ENCODE data around the gene ATF2. TPM values are rescaled to one million over a fixed set of nuclear protein-coding genes. Genes with fewer than 3 reads are reported as not detected.
A peak's percentile ranks its signal among the peaks of the same experiment; 100 is the strongest.

The ATF2 gene
- total RNA-seq, 1 donor from 2014 or later, result 40.5 TPM

- Histone ChIP-seq H3K27ac (no peak overlapping the region), H3K4me1 (no peaks in the 10 kb centered on the region), H3K9me3 (no peaks in the 10 kb centered on the region), H3K4me3 (no peak overlapping the region), H3K36me3 (no peaks in the 10 kb centered on the region), H3K27me3 (no peaks in the 10 kb centered on the region)
- no peak for DNase-seq (ENCODE audit: extremely low spot score in 2 of 2)
- intact Hi-C loops (cut with DNase I), result no loop called here
- peak; percentile 15 to 38 (median 28) for TF ChIP-seq CTCF (IDR thresholded peaks at IDR 0.05)
- no peak for TF ChIP-seq POLR2AphosphoS5 (IDR thresholded peaks at IDR 0.05; ENCODE audit: insufficient read depth in 1 of 2, low read depth in 1 of 2)
These were observed 131.4 kb downstream of the ATF2 start for GRCh38 chr2:175036582-175037018.

- no peaks in the 10 kb centered on the region for H3K4me1 ChIP-seq
- H3K4me3 ChIP-seq, result no peak overlapping the region
- DNase-seq (ENCODE audit: extremely low spot score in 2 of 2), result no peak
- TF ChIP-seq POLR2AphosphoS5 (IDR thresholded peaks at IDR 0.05; ENCODE audit: insufficient read depth in 1 of 2, low read depth in 1 of 2) (no peak), POLR2A (IDR thresholded peaks at IDR 0.05) (no peak), CTCF (IDR thresholded peaks at IDR 0.05) (no peak)
- no peaks in the 10 kb centered on the region for H3K36me3 ChIP-seq
- no peak overlapping the region for H3K27ac ChIP-seq
- no peaks in the 10 kb centered on the region for H3K27me3 ChIP-seq
- intact Hi-C loops (cut with DNase I), result no loop called here
- no peaks in the 10 kb centered on the region for H3K9me3 ChIP-seq
These were observed 132.2 kb downstream of the ATF2 start for GRCh38 chr2:175035806-175036205.

DNA sequence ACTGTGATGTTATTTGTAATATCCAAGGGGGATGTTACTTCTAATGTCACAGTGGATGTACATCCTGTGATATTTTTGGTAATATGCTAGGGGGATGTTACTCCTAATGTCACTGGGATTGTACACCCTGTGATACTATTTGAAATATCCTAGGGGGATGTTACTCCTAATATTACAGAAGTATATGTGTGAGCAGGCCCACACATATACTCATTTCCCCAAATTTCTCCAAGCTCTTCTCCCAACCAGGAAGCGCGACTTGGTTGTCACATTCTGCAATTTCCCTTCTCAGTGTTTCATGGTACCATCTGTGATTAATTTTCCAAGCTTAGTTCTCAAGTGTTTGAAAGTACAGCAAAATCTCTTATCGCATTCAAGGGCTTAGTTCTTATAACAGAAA is 133.3 kb downstream of the ATF2 start:
- Histone ChIP-seq H3K4me3 (no peak overlapping the region), H3K27me3 (no peaks in the 10 kb centered on the region), H3K27ac (no peak overlapping the region), H3K9me3 (no peaks in the 10 kb centered on the region), H3K4me1 (no peaks in the 10 kb centered on the region), H3K36me3 (no peaks in the 10 kb centered on the region)
- intact Hi-C loops (cut with DNase I), result no loop called here
- no peak for DNase-seq (ENCODE audit: extremely low spot score in 2 of 2)
- TF ChIP-seq CTCF (IDR thresholded peaks at IDR 0.05) (no peak), POLR2AphosphoS5 (IDR thresholded peaks at IDR 0.05; ENCODE audit: insufficient read depth in 1 of 2, low read depth in 1 of 2) (no peak), POLR2A (IDR thresholded peaks at IDR 0.05) (no peak)

DNA sequence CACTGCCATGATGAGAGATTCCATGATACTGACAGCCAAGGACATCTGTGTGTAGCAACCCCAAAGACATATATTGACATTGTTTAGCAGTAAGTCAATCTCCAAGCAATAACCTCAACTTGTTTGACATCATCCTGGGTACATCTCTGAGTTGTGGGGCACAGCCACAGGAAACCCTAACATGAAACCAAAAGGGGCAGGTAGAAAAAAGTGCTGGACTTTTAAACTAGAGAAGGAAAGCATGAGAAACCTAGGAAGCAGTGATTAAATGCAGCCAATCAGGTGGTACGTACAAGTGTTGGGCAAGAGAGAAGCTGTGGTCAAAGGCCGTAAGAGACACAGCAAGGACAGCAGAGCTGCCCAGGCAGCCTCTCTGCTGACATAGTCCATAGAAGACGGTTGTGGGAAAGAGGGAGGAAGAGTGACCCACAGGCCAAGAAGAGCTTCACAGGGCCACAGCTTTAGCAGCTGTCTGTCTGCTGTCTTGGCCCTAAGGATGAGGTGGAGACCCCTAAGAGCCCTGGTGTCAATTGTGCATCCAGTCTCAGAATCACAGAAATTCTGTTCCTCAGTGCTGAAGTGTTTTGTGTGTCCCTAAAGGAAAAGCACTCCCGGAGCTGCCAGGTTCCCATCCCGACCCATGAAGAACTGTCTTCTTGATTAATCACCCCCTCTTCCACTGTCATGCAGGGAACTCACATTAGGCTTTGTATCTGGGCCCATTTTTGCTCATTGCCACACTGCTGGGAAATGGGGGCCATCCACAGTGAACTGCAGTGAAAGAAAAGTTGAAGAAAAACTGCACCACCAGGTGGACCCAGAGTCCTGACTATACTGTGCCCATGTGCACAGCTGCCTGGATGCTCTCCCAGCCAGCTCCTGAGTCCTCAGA is 137.4 kb downstream of the ATF2 start:
- Histone ChIP-seq H3K9me3 (no peaks in the 10 kb centered on the region), H3K27ac (peak overlapping the region; percentile 25), H3K4me3 (no peak overlapping the region), H3K36me3 (no peaks in the 10 kb centered on the region), H3K4me1 (no peaks in the 10 kb centered on the region), H3K27me3 (no peaks in the 10 kb centered on the region)
- intact Hi-C loops (cut with DNase I), result no loop called here
- TF ChIP-seq POLR2AphosphoS5 (IDR thresholded peaks at IDR 0.05; ENCODE audit: insufficient read depth in 1 of 2, low read depth in 1 of 2) (no peak), POLR2A (IDR thresholded peaks at IDR 0.05) (no peak), CTCF (IDR thresholded peaks at IDR 0.05) (peak in 2 of 3 experiments; percentile 12 to 38)
- no peak for DNase-seq (ENCODE audit: extremely low spot score in 2 of 2)

DNA sequence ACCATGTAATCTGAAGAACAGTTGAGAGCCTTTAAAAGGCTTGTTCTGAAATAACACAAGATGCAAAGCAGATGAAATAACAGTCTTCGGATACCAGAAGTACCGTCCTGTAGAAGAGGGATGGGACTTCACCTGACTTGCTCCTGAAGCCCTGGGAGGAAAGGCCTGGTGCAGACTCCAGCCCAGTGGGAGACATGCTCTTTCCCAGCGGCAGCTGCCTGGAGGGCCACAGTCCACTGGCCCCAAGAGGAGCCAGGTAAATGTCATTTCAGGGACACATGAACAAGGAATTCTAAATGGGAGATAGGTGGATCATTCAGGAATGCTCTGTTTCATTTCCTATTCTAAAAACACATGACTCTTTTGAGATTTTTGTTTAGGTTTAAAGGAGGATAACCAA is 140.2 kb downstream of the ATF2 start:
- no peaks in the 10 kb centered on the region for H3K9me3 ChIP-seq
- H3K4me1 ChIP-seq, result no peaks in the 10 kb centered on the region
- H3K27me3 ChIP-seq, result no peaks in the 10 kb centered on the region
- peak overlapping the region; percentile 64 for H3K27ac ChIP-seq
- no peak overlapping the region for H3K4me3 ChIP-seq
- no peak for DNase-seq (ENCODE audit: extremely low spot score in 2 of 2)
- H3K36me3 ChIP-seq, result no peaks in the 10 kb centered on the region
- intact Hi-C loops (cut with DNase I), result no loop called here
- TF ChIP-seq POLR2A (IDR thresholded peaks at IDR 0.05) (no peak), POLR2AphosphoS5 (IDR thresholded peaks at IDR 0.05; ENCODE audit: insufficient read depth in 1 of 2, low read depth in 1 of 2) (peak in 1 of 2 donors; percentile 21), CTCF (IDR thresholded peaks at IDR 0.05) (no peak)

Measured in vagina (tissue), 2 donors.